Measurements from ENCODE around the gene BPIFB4. TPM values are rescaled to one million over a fixed set of nuclear protein-coding genes. Genes with fewer than 3 reads are reported as not detected.

The BPIFB4 gene
- total RNA-seq, 1 experiment from 2014 or later: not detected

DNA sequence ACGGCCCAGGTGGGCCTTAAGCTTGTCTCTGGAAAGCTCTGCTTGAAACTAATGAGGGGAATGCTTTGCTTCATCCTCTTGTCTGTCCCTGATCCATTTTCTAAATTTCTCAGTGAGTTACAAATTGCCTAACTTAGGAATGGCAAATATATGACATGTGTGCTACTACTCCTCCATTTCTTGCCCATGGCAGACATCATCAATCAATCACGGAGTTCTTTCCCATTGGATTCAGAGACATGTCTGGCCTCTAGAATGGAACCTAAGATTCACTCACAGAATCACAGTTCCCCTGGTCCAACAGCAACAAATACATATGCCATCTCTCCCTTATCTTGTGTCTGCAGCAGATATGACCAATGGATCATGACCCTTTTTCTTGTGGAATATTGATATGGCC lies 6.6 kb upstream of the BPIFB4 start:
- no peaks in the 10 kb centered on the region for H3F3A ChIP-seq (ENCODE audit: insufficient read depth, low read depth)
- ChIA-PET CTCF (no interaction called here), POLR2A (ENCODE audit: unreplicated experiment) (no interaction called here)
- H2AFZ ChIP-seq: no peak overlapping the region
- no peak overlapping the region for H3K4me3 ChIP-seq
- no peak overlapping the region for H3K4me2 ChIP-seq
- H3K4me1 ChIP-seq (replicated peaks; ENCODE audit: insufficient read depth): no peaks in the 10 kb centered on the region
- H4K20me1 ChIP-seq (ENCODE audit: insufficient read depth): no peaks in the 10 kb centered on the region
- H3K27me3 ChIP-seq (ENCODE audit: insufficient read depth, low read depth): peaks cover 70% of the 10 kb centered on the region
- TF ChIP-seq EZH2 (IDR thresholded peaks at IDR 0.05; ENCODE audit: low read depth): no peak
- TF ChIP-seq, protein P1, sequence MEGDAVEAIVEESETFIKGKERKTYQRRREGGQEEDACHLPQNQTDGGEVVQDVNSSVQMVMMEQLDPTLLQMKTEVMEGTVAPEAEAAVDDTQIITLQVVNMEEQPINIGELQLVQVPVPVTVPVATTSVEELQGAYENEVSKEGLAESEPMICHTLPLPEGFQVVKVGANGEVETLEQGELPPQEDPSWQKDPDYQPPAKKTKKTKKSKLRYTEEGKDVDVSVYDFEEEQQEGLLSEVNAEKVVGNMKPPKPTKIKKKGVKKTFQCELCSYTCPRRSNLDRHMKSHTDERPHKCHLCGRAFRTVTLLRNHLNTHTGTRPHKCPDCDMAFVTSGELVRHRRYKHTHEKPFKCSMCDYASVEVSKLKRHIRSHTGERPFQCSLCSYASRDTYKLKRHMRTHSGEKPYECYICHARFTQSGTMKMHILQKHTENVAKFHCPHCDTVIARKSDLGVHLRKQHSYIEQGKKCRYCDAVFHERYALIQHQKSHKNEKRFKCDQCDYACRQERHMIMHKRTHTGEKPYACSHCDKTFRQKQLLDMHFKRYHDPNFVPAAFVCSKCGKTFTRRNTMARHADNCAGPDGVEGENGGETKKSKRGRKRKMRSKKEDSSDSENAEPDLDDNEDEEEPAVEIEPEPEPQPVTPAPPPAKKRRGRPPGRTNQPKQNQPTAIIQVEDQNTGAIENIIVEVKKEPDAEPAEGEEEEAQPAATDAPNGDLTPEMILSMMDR (conservative IDR thresholded peaks at IDR 0.05): no peak
- H3K9me2 ChIP-seq (ENCODE audit: insufficient read depth): no peaks in the 10 kb centered on the region
- BruUV-seq (replicated peaks): no TSS peak
- no peaks in the 10 kb centered on the region for H3K79me2 ChIP-seq (ENCODE audit: low read depth)
- H3K27ac ChIP-seq: no peak overlapping the region
- H3K36me3 ChIP-seq (ENCODE audit: low read depth): no peaks in the 10 kb centered on the region
- no peak for DNase-seq
- intact Hi-C loops (cut with micrococcal nuclease; ENCODE audit: unreplicated experiment): no loop called here
- no peaks in the 10 kb centered on the region for H3K9me3 ChIP-seq (ENCODE audit: insufficient read depth, low read depth)

GRCh38 chr20:33074675-33075074 lies 4.8 kb upstream of the BPIFB4 start:
- DNase-seq: no peak
- intact Hi-C loops (cut with micrococcal nuclease; ENCODE audit: unreplicated experiment): no loop called here
- no peak overlapping the region for H3K4me2 ChIP-seq
- H3K27ac ChIP-seq: no peak overlapping the region
- BruUV-seq (replicated peaks): no TSS peak
- ChIA-PET CTCF (no interaction called here), POLR2A (ENCODE audit: unreplicated experiment) (no interaction called here)
- H4K20me1 ChIP-seq (ENCODE audit: insufficient read depth): no peaks in the 10 kb centered on the region
- no peaks in the 10 kb centered on the region for H3F3A ChIP-seq (ENCODE audit: insufficient read depth, low read depth)
- no peak overlapping the region for H2AFZ ChIP-seq
- no peaks in the 10 kb centered on the region for H3K79me2 ChIP-seq (ENCODE audit: low read depth)
- no peaks in the 10 kb centered on the region for H3K36me3 ChIP-seq (ENCODE audit: low read depth)
- no peaks in the 10 kb centered on the region for H3K9me2 ChIP-seq (ENCODE audit: insufficient read depth)
- H3K27me3 ChIP-seq (ENCODE audit: insufficient read depth, low read depth): peaks cover 61% of the 10 kb centered on the region
- no peak overlapping the region for H3K4me3 ChIP-seq
- TF ChIP-seq EZH2 (IDR thresholded peaks at IDR 0.05; ENCODE audit: low read depth): no peak
- TF ChIP-seq, protein P1 (conservative IDR thresholded peaks at IDR 0.05): no peak
- H3K9me3 ChIP-seq (ENCODE audit: insufficient read depth, low read depth): no peaks in the 10 kb centered on the region
- no peaks in the 10 kb centered on the region for H3K4me1 ChIP-seq (replicated peaks; ENCODE audit: insufficient read depth)

DNA sequence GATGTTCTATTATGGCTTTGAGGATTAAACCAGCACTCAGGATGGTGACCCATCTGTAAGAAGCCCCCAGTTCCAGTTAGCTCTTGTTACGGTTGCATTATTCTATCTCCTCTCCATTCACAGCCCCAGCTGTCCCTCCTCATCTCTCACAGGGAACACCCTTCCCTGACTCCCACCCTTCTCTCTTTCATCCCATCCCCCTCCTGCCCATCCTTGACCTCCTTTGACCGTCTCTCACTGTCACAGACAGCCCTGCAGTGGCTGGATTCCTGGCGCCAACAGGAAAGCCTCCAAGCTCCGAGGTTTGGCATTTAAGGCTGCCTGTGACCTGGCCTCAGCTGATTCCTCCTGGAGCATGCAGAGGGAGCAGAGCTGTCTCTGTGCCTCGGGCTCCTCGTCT lies 4.2 kb upstream of the BPIFB4 start:
- H4K20me1 ChIP-seq (ENCODE audit: insufficient read depth): peaks cover under 1% of the 10 kb centered on the region; the same call in 1 of the 2 replicates
- H2AFZ ChIP-seq: no peak overlapping the region
- H3K4me3 ChIP-seq: no peak overlapping the region
- no peak for DNase-seq
- no peak overlapping the region for H3K4me2 ChIP-seq
- H3K9me2 ChIP-seq (ENCODE audit: insufficient read depth): no peaks in the 10 kb centered on the region
- ChIA-PET CTCF (no interaction called here), POLR2A (ENCODE audit: unreplicated experiment) (no interaction called here)
- H3K27me3 ChIP-seq (ENCODE audit: insufficient read depth, low read depth): peaks cover 55% of the 10 kb centered on the region
- intact Hi-C loops (cut with micrococcal nuclease; ENCODE audit: unreplicated experiment): no loop called here
- H3K27ac ChIP-seq: no peak overlapping the region
- H3F3A ChIP-seq (ENCODE audit: insufficient read depth, low read depth): no peaks in the 10 kb centered on the region
- no peaks in the 10 kb centered on the region for H3K79me2 ChIP-seq (ENCODE audit: low read depth)
- H3K9me3 ChIP-seq (ENCODE audit: insufficient read depth, low read depth): no peaks in the 10 kb centered on the region
- H3K36me3 ChIP-seq (ENCODE audit: low read depth): no peaks in the 10 kb centered on the region
- no TSS peak for BruUV-seq (replicated peaks)
- no peaks in the 10 kb centered on the region for H3K4me1 ChIP-seq (replicated peaks; ENCODE audit: insufficient read depth)
- no peak for TF ChIP-seq EZH2 (IDR thresholded peaks at IDR 0.05; ENCODE audit: low read depth)
- TF ChIP-seq, protein P1 (conservative IDR thresholded peaks at IDR 0.05): no peak
